Peyer's patch (tissue), 4 donors: ENCODE results near the gene RTP2. TPM values are rescaled to one million over a fixed set of nuclear protein-coding genes. Genes with fewer than 3 reads are reported as not detected.

ENCODE experiments used
- DNase-seq, 3 donors: peaks; one replicate each; pipeline ENCODE4 v3.0.0-alpha.2; 2017 to 2019
- H3K27ac ChIP-seq, 4 donors: fragments of 200-600 bp; sonication (generic); one replicate each; pipeline ENCODE4 v1.5.1; 2016 to 2019
- H3K27me3 ChIP-seq, 2 donors: fragments of 200-600 bp; sonication (generic); one replicate each; pipeline ENCODE4 v1.5.1; 2019
- H3K36me3 ChIP-seq, 3 donors: fragments of 200-600 bp; sonication (generic); one replicate each; pipeline ENCODE4 v1.5.1; 2016 to 2019
- H3K4me1 ChIP-seq, 4 donors: fragments of 200-600 bp; sonication (generic); one replicate each; pipeline ENCODE4 v1.5.1; 2016 to 2019
- H3K4me3 ChIP-seq, 4 donors: fragments of 200-600 bp; sonication (generic); 1 replicate in 3 of 4; 2 replicates in 1 of 4; pipeline ENCODE4 v1.5.1; 2016 to 2019; ENCODE audit warnings: mild to moderate bottlenecking in 1 of 4
- H3K9me3 ChIP-seq, 4 donors: fragments of 200-600 bp; sonication (generic); one replicate each; pipeline ENCODE4 v1.5.1; 2016 to 2019; ENCODE audit warnings: mild to moderate bottlenecking in 1 of 4
- POLR2A ChIP-seq, 2 donors: fragments of 450-650 bp; IDR thresholded peaks; one replicate each; pipeline ENCODE4 v1.5.1; 2017; ENCODE audit warnings: antibody characterized with exemption in 2 of 2, mild to moderate bottlenecking in 2 of 2, moderate library complexity in 2 of 2
- total RNA-seq, 4 donors: library from RNA; depleted of rRNA; stranded (reverse); fragments of >200 nt; gene quantifications; one replicate each; pipeline ENCODE4 v1.1.0, GENCODE V29; 2016
- TF ChIP-seq, protein P1 (sequence below), 6 experiments: fragments of 450-650 bp in 4 of 6; fragments of 200-600 bp in 2 of 6; sonication (generic) in 1 of 6; IDR thresholded peaks; one replicate each; pipeline ENCODE4 v1.5.1; 2017 to 2019; ENCODE audit warnings: antibody characterized with exemption in 6 of 6, mild to moderate bottlenecking in 3 of 6, moderate library complexity in 1 of 6

Gene RTP2
- total RNA-seq, 4 donors from 2014 or later = not detected

DNA sequence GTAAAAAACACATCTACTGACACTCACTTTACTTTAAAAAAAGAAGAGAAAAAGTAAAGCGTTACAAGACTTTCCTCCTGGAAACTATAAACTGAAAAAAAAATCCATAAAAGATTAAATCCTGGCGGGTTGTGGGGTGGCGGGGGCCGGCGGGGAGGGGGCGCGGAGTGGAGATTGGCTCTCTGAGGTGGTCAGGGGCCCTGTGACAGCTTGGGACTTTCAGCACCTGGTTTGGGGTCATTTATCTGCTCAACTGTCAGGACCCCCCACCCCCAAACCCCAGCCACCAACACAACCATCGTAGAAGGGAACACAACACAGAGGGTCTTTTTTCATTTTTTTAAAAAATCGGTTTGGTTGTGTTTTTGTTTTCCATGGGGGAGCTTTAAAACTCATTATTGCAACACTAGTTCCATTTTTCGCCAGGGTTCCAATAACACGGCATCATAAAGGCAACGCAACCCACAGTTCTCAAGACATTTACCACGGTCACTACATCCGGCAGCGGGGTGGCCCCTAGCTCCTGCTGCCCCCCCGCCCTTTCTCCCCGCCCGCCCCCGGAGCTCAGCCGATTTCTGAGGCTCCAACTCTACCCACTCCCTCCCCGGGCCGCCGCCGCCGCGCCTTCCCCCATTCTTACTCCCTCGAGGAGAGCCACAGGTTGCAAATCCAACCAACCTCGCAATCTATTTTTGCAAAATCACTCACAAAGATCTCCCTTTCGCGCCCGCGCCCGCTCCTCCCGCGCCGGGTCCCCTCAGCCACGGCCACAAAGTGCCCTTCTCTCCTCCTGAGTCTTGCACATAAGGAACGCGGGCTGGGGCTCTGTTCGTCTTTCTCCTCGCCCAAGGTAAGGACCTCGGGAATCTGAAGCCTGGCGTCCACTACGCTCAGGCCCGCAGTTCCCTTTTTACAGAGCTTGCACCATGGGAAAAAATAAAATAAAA, 41.1 kb upstream of the RTP2 start:
- Histone ChIP-seq H3K36me3 (no peaks in the 10 kb centered on the region), H3K9me3 (no peaks in the 10 kb centered on the region), H3K4me1 (peaks cover 0 to 17% (median 10%) of the 10 kb centered on the region in 4 donors), H3K27ac (peak overlapping the region; percentile 89 to 98 (median 95)), H3K27me3 (no peaks in the 10 kb centered on the region), H3K4me3 (peak overlapping the region; percentile 54 to 74 (median 58))
- TF ChIP-seq, protein P1, sequence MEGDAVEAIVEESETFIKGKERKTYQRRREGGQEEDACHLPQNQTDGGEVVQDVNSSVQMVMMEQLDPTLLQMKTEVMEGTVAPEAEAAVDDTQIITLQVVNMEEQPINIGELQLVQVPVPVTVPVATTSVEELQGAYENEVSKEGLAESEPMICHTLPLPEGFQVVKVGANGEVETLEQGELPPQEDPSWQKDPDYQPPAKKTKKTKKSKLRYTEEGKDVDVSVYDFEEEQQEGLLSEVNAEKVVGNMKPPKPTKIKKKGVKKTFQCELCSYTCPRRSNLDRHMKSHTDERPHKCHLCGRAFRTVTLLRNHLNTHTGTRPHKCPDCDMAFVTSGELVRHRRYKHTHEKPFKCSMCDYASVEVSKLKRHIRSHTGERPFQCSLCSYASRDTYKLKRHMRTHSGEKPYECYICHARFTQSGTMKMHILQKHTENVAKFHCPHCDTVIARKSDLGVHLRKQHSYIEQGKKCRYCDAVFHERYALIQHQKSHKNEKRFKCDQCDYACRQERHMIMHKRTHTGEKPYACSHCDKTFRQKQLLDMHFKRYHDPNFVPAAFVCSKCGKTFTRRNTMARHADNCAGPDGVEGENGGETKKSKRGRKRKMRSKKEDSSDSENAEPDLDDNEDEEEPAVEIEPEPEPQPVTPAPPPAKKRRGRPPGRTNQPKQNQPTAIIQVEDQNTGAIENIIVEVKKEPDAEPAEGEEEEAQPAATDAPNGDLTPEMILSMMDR (IDR thresholded peaks at IDR 0.05) = no peak
- no peak for TF ChIP-seq POLR2A (IDR thresholded peaks at IDR 0.05)
- DNase-seq = peak; percentile 63 to 81 (median 74)

DNA sequence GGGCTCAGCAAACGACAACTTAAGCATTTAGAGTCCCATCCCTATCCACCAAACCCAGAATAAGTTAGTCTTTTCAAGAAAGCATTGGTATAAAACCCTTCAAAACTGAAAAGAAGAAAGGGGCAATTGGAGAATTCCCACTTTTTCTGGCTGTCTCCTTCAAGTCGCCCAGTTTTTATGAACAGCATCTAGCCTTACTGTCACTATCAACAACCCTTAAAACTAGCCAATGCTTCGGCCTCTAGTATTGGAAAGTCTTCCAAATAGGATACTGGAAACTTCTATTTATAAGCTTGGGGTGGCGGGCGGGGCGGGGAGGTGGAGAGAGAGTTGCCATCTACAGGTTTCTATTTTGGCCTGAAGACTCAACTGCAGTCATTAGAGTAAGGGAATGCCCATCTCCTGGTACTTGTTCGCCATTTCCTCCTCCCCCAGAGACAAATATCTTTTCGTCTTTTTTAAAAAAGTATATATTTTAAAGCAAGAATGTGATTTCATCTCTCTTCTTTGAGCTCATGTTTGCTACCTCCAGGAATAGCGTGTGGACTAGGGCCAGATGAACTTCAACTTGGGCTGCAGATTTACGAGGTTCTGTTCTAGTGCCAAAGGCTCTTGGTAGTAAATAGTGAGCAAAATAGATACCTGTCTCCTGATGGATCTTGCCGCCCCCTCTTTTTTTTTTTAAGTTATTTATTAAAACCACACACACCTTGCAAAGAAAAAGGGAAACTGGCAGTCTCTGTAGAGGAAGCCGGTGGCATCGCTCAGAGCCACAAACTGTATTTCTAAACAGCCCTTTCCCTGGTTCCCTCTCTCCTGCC, 40.2 kb upstream of the RTP2 start:
- Histone ChIP-seq H3K27me3 (no peaks in the 10 kb centered on the region), H3K36me3 (no peaks in the 10 kb centered on the region), H3K4me1 (peaks cover 0 to 10% (median 9%) of the 10 kb centered on the region in 4 donors), H3K27ac (peak overlapping the region; percentile 89 to 98 (median 95)), H3K9me3 (no peaks in the 10 kb centered on the region), H3K4me3 (peak overlapping the region; percentile 54 to 74 (median 58))
- TF ChIP-seq, protein P1 (IDR thresholded peaks at IDR 0.05) = peak in 1 of 6 experiments; percentile 3
- TF ChIP-seq POLR2A (IDR thresholded peaks at IDR 0.05) = no peak
- DNase-seq = peak in 2 of 3 donors; percentile 41 to 62

DNA sequence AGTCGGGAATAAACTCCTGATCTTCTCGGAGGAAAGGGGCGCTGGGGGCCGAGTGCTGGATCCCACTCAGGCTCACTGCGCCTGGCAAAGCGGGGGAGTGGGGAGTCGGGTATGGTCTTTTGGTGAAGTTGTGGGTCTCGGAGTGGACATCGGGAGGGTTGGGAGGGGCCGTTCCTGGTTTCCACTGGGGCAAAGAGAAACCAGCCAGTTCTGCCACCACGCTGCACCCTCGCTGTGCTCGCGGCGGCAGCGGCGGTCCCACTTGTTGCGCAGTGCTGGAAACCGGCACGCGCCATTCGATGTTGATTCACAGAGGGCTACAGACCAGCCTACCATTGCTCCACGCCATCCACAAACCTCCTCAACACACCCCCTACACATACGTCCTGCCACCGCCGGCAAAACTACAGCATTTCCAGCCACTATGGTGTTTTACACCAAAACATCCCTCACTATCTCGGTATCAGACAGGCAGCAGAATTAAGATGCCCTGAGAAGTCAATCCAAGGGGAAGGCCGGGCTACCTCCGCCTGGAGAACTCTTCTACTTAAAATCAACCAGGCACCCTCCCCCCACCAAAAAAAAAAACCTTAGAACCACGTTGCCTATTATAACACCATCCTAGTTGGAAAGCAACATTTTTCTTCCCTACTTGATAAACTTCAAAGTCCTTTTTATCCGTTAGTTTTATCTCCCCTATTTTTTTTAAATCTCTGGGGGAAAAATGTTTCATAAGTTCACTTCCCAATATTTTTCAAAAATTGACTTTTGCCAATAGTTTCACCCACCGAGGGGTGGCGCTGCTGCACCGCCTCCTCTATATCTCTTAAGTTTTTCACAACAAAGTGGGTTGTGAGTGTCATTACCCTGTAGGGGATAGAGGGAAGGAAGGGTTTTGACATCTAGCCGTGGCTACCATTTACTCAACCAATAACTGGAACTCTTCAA, 39.3 kb upstream of the RTP2 start:
- H3K27ac ChIP-seq = peak overlapping the region; percentile 89 to 98 (median 95)
- H3K4me1 ChIP-seq = peaks cover 0 to 13% (median 10%) of the 10 kb centered on the region in 4 donors
- H3K36me3 ChIP-seq = no peaks in the 10 kb centered on the region
- no peaks in the 10 kb centered on the region for H3K9me3 ChIP-seq
- peak; percentile 72 to 90 (median 77) for DNase-seq
- H3K4me3 ChIP-seq = peak overlapping the region; percentile 52 to 74 (median 58)
- H3K27me3 ChIP-seq = no peaks in the 10 kb centered on the region
- TF ChIP-seq, protein P1 (IDR thresholded peaks at IDR 0.05) = peak; percentile 79 to 96 (median 89)
- no peak for TF ChIP-seq POLR2A (IDR thresholded peaks at IDR 0.05)

DNA sequence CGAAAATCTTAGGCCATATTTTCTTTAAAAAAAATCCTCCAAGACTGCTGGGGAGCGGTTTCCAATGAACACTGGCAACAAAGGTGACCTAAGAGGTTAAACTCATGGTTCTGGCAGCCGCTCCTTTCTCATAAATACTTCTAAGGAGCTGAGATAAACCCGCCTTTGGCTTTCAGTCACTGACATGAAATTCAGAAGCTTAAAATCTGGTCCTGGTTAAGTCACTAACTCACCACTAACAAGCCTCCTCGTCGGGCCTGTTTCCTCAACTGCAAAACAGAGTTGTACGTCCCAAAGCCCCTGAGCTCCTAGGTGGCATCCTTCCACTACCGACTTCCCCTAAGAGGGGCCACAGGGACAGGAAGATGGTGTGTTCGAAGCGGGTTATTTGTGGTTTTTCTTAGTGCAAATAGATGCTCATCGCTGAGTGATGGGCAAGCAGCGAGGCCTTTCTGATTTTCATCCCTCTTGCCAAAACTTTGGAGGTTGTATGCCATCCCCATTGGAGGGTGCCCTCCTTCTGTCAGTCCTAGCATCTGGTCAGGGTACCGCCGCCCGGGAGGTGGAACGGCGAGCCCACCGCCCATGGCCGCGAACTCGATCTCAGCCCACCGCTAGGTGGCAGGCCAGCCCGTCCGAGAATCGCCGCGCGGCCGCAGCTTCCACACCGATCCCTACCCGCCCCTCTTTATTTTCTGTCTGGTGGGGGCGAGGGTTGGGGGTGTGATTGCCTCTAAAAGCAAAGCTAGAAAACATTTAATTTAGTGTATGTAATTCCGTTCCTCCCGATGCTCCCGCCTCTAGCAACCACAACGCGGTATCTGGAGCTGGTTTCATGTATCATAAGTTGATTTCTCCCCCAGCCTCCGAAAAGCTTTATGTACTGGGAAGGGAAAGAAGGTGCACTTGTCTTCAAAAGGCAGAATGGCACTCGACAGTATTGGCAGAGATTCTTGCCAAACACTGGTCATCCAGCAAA, 38.4 kb upstream of the RTP2 start:
- Histone ChIP-seq H3K4me1 (peaks cover 0 to 19% (median 10%) of the 10 kb centered on the region in 4 donors), H3K4me3 (peak overlapping the region; percentile 52 to 68 (median 58)), H3K9me3 (no peaks in the 10 kb centered on the region), H3K36me3 (no peaks in the 10 kb centered on the region), H3K27me3 (no peaks in the 10 kb centered on the region), H3K27ac (peak overlapping the region; percentile 78 to 98 (median 90))
- peak; percentile 75 to 84 (median 84) for DNase-seq
- TF ChIP-seq, protein P1 (IDR thresholded peaks at IDR 0.05) = peak; percentile 84 to 92 (median 89)
- no peak for TF ChIP-seq POLR2A (IDR thresholded peaks at IDR 0.05)
